HG03139 (cell line): ENCODE measurements around the gene ASTE1.
"Not testable (repeated sequence)": the region's sequence is repeated elsewhere in the genome, so short reads cannot be mapped to it uniquely, and the experiment has no call there.

Experiments used
- ATAC-seq: cut with Tn5 transposase; IDR thresholded peaks from one replicate; pipeline ENCODE4 v1.9.1; 2021; ENCODE audit not compliant: unreplicated experiment

Gene ASTE1

GRCh38 chr3:131009698-131010097, 16.9 kb downstream of the ASTE1 start:
- no peak for ATAC-seq

- ATAC-seq = no peak
Measured at GRCh38 chr3:131008326-131008725, 18.3 kb downstream of the ASTE1 start.

GRCh38 chr3:131007782-131008181, 18.8 kb downstream of the ASTE1 start:
- no peak for ATAC-seq

- ATAC-seq = no peak
Measured at GRCh38 chr3:131007256-131007655, 19.4 kb downstream of the ASTE1 start.

GRCh38 chr3:131004603-131005002, 22.0 kb downstream of the ASTE1 start:
- ATAC-seq = no peak

- no peak for ATAC-seq
Measured at GRCh38 chr3:131001071-131001470, 25.6 kb downstream of the ASTE1 start.

- no peak for ATAC-seq
Measured at GRCh38 chr3:130997289-130997688, 29.3 kb downstream of the ASTE1 start.

- no peak for ATAC-seq
Measured at GRCh38 chr3:130992344-130992743, 34.3 kb downstream of the ASTE1 start.

- no peak for ATAC-seq
Measured at GRCh38 chr3:130991126-130991525, 35.5 kb downstream of the ASTE1 start.

GRCh38 chr3:130990282-130990681, 36.3 kb downstream of the ASTE1 start:
- no peak for ATAC-seq

- no peak for ATAC-seq
Measured at GRCh38 chr3:130981469-130981868, 45.2 kb downstream of the ASTE1 start.

- no peak for ATAC-seq
Measured at GRCh38 chr3:130979117-130979516, 47.5 kb downstream of the ASTE1 start.

GRCh38 chr3:130976706-130977105, 49.9 kb downstream of the ASTE1 start:
- no peak for ATAC-seq

- no peak for ATAC-seq
Measured at GRCh38 chr3:130975251-130975650, 51.4 kb downstream of the ASTE1 start.

GRCh38 chr3:130974201-130974600, 52.4 kb downstream of the ASTE1 start:
- ATAC-seq = no peak

GRCh38 chr3:130973406-130973805, 53.2 kb downstream of the ASTE1 start:
- no peak for ATAC-seq

- ATAC-seq = not testable (repeated sequence)
Measured at GRCh38 chr3:130972592-130972991, 54.0 kb downstream of the ASTE1 start.

- ATAC-seq = no peak
Measured at GRCh38 chr3:130971208-130971607, 55.4 kb downstream of the ASTE1 start.

GRCh38 chr3:130969621-130970020, 57.0 kb downstream of the ASTE1 start:
- no peak for ATAC-seq

- no peak for ATAC-seq
Measured at GRCh38 chr3:130968221-130968620, 58.4 kb downstream of the ASTE1 start.

GRCh38 chr3:130967281-130967680, 59.3 kb downstream of the ASTE1 start:
- no peak for ATAC-seq

- ATAC-seq = no peak
Measured at GRCh38 chr3:130963878-130964277, 62.7 kb downstream of the ASTE1 start.
